ENCODE results near the gene ENG. TPM values are rescaled to one million over a fixed set of nuclear protein-coding genes. Genes with fewer than 3 reads are reported as not detected.
"Not testable (repeated sequence)": the region's sequence is repeated elsewhere in the genome, so short reads cannot be mapped to it uniquely, and the experiment has no call there.

ENG gene
- total RNA-seq, 1 donor from 2014 or later: 675 TPM

DNA sequence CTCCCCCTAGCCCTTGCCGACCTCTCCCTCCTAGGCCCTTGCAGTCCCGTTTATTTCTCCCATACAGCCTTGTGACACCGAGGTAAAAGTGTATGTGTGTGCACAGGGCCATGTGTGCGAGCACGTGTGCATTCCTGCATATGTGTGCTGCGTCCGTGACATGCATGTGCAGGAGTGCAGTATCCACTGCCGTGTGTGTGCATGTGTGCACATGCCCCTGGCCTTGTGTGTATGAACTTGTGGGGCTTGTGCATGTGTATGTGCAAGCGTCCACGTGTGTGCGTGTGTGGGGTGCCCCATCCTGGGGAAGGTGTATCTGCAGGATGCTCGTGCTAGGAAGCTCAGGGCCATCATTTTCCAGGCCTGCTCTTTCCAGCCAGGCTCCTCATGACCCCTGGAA lies 16.4 kb upstream of the ENG start:
- DNase-seq (ENCODE audit: low spot score in 2 of 2): no peak
- Histone ChIP-seq H3K4me1 (peaks cover 21 to 26% of the 10 kb centered on the region in 2 donors), H3K9me3 (no peaks in the 10 kb centered on the region), H3K36me3 (peaks cover 19 to 54% of the 10 kb centered on the region in 2 donors), H3K4me3 (no peak overlapping the region), H3K27ac (no peak overlapping the region), H3K27me3 (no peaks in the 10 kb centered on the region)
- intact Hi-C loops (cut with DNase I): loop anchor here (2.0 to 5.0 kb wide), 3 partner anchors 42 to 136 kb away; partner anchors contain the start of genes FPGS and TOR2A
- no peak for TF ChIP-seq CTCF (IDR thresholded peaks at IDR 0.05)

DNA sequence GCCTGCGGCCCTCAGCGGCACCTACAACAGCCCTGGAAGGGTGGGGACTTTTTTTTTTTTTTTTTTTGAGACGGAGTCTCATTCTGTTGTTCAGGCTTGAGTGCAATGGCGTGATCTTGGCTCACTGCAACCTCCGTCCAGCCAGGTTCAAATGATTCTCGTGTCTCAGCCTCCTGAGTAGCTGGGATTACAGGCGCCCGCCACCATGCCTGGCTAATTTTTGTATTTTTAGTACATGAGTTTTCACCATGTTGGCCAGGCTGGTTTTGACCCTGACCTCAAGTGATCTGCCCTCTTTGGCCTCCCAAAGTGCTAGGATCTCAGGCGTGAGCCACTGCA lies 15.7 kb upstream of the ENG start:
- Histone ChIP-seq H3K36me3 (peaks cover 19 to 55% of the 10 kb centered on the region in 2 donors), H3K4me1 (peaks cover 15 to 19% of the 10 kb centered on the region in 2 donors)
- not testable (repeated sequence) for H3K4me3 ChIP-seq; H3K9me3 ChIP-seq; DNase-seq (ENCODE audit: low spot score in 2 of 2); H3K27ac ChIP-seq; H3K27me3 ChIP-seq
- peak in 1 of 3 experiments; percentile 2 for TF ChIP-seq CTCF (IDR thresholded peaks at IDR 0.05)
- intact Hi-C loops (cut with DNase I): loop anchor here (2.0 to 5.0 kb wide), 3 partner anchors 41 to 135 kb away; partner anchors contain the start of genes FPGS and TOR2A

DNA sequence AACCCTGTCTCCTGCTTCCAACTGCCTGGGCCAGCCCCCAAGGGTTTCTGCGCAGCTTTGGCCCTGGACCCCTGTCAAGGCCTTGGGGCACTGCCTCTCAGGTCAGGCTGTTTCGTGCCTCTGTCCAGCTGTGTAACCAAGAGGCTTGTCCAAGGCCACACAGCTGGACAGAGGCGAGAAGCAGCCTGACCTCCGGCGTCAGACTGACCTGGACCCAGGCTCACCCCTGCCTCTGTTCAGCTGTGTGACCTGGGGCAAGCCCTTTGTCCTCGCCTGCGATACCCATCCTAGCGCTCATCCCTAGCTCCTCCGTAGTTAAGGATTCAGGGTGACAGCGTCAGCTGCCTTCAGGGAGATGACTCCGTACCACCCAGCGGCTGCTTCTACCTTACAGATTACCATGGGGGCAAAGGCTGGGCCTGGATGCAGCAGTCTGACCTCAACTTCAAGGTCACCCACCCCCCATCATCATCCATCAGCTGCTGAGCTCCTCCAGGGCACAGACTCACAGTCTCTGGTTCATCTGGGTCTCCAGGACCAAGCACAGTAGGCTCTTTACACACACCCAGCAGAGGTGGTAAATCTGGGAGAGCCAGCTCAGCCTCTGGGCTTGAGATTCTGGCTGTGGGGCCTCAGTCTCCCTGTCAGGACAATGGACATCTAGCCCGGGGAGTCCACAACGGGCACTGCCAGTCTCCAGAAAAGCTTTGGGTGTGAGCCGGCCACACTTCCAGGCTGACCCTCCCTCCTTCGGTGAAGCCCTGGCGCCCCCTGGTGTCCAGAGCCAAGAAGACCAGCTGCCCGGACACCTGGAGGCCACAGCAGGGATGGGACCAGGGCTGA lies 15.1 kb upstream of the ENG start:
- Histone ChIP-seq H3K27me3 (no peaks in the 10 kb centered on the region), H3K4me1 (peaks cover 13% of the 10 kb centered on the region in 2 donors), H3K4me3 (no peak overlapping the region), H3K27ac (peak overlapping the region; percentile 63 to 67), H3K9me3 (no peaks in the 10 kb centered on the region), H3K36me3 (peaks cover 19 to 55% of the 10 kb centered on the region in 2 donors)
- peak; percentile 55 to 93 for DNase-seq (ENCODE audit: low spot score in 2 of 2)
- intact Hi-C loops (cut with DNase I): loop anchor here (2.0 to 5.0 kb wide), 3 partner anchors 41 to 135 kb away; partner anchors contain the start of genes FPGS and TOR2A
- peak; percentile 84 to 97 (median 88) for TF ChIP-seq CTCF (IDR thresholded peaks at IDR 0.05)

- no peak for TF ChIP-seq CTCF (IDR thresholded peaks at IDR 0.05)
- H3K4me1 ChIP-seq: peaks cover 1 to 4% of the 10 kb centered on the region in 2 donors
- peak overlapping the region; percentile 14 to 67 for H3K27ac ChIP-seq
- intact Hi-C loops (cut with DNase I): no loop called here
- no peak overlapping the region for H3K4me3 ChIP-seq
- H3K9me3 ChIP-seq: no peaks in the 10 kb centered on the region
- no peak for DNase-seq (ENCODE audit: low spot score in 2 of 2)
- H3K27me3 ChIP-seq: no peaks in the 10 kb centered on the region
- peaks cover 19 to 55% of the 10 kb centered on the region in 2 donors for H3K36me3 ChIP-seq
These were observed 13.9 kb upstream of the ENG start for GRCh38 chr9:127868278-127868902.

- TF ChIP-seq CTCF (IDR thresholded peaks at IDR 0.05): no peak
- Histone ChIP-seq H3K4me1 (peaks cover 0 to 1% of the 10 kb centered on the region in 2 donors), H3K4me3 (no peak overlapping the region), H3K27ac (peak overlapping the region in 1 of 2 donors; percentile 45), H3K27me3 (no peaks in the 10 kb centered on the region), H3K36me3 (peaks cover 19 to 53% of the 10 kb centered on the region in 2 donors), H3K9me3 (no peaks in the 10 kb centered on the region)
- no peak for DNase-seq (ENCODE audit: low spot score in 2 of 2)
- intact Hi-C loops (cut with DNase I): no loop called here
These were observed 13.2 kb upstream of the ENG start for GRCh38 chr9:127867356-127868277.
